H9 (cell line): Measurements from ENCODE around the gene SLC38A1. TPM values are rescaled to one million over a fixed set of nuclear protein-coding genes. Genes with fewer than 3 reads are reported as not detected.

ENCODE experiments used
- DNase-seq: peaks from one replicate; pipeline ENCODE4 v3.0.0-alpha.2; 2017
- H2AFZ ChIP-seq: one replicate; pipeline ENCODE4 v1.6.1; 2013; ENCODE audit warnings: mild to moderate bottlenecking, low read length, control low read depth, moderate library complexity
- H2AK5ac ChIP-seq: 2 replicates; pipeline ENCODE4 v1.6.1; 2013; ENCODE audit warnings: low read length, control low read depth, mixed read lengths; ENCODE audit not compliant: insufficient read length
- H2BK120ac ChIP-seq: one replicate; pipeline ENCODE4 v1.6.1; 2013; ENCODE audit warnings: low read depth, mild to moderate bottlenecking, low read length, control low read depth, inconsistent platforms; ENCODE audit not compliant: poor library complexity, severe bottlenecking
- H2BK12ac ChIP-seq: 2 replicates; pipeline ENCODE4 v1.6.1; 2013; ENCODE audit warnings: low read length, control low read depth, mixed read lengths, low read depth; ENCODE audit not compliant: insufficient read length
- H2BK15ac ChIP-seq: 2 replicates; pipeline ENCODE4 v1.6.1; 2013; ENCODE audit warnings: low read depth, low read length, control low read depth
- H2BK20ac ChIP-seq: one replicate; pipeline ENCODE4 v1.6.1; 2013; ENCODE audit warnings: low read depth, mild to moderate bottlenecking, low read length, control low read depth, inconsistent platforms; ENCODE audit not compliant: poor library complexity, severe bottlenecking
- H2BK5ac ChIP-seq: 2 replicates; pipeline ENCODE4 v1.6.1; 2013; ENCODE audit warnings: low read length, control low read depth, mixed read lengths; ENCODE audit not compliant: insufficient read length
- H3K14ac ChIP-seq: 2 replicates; pipeline ENCODE4 v1.6.1; 2013; ENCODE audit warnings: low read length, control low read depth; ENCODE audit not compliant: insufficient read depth
- H3K18ac ChIP-seq: 2 replicates; pipeline ENCODE4 v1.6.1; 2013; ENCODE audit warnings: low read depth, mild to moderate bottlenecking, mixed read lengths, low read length, control low read depth; ENCODE audit not compliant: insufficient read length
- H3K23ac ChIP-seq: 2 replicates; pipeline ENCODE4 v1.6.1; 2013; ENCODE audit warnings: low read length, control low read depth, mixed read lengths, low read depth; ENCODE audit not compliant: insufficient read length
- H3K23me2 ChIP-seq: 2 replicates; pipeline ENCODE4 v1.6.1; 2013; ENCODE audit warnings: low read depth, mild to moderate bottlenecking, mixed read lengths, low read length, control low read depth; ENCODE audit not compliant: insufficient read length, poor library complexity, severe bottlenecking
- H3K27ac ChIP-seq: 2 replicates; pipeline ENCODE4 v1.5.1; 2013; ENCODE audit warnings: low read length, control low read depth, mixed read lengths, low read depth; ENCODE audit not compliant: insufficient read length
- H3K27me3 ChIP-seq: 2 replicates; pipeline ENCODE4 v1.6.1; 2013; ENCODE audit warnings: low read length, control low read depth, inconsistent platforms; ENCODE audit not compliant: insufficient read depth
- H3K4ac ChIP-seq: 2 replicates; pipeline ENCODE4 v1.6.1; 2013; ENCODE audit warnings: low read depth, mild to moderate bottlenecking, control low read depth, inconsistent platforms, low read length, moderate library complexity
- H3K4me1 ChIP-seq: 2 replicates; pipeline ENCODE4 v1.6.1; 2013; ENCODE audit warnings: low read length, control low read depth, inconsistent platforms; ENCODE audit not compliant: insufficient read depth
- H3K4me2 ChIP-seq: 2 replicates; pipeline ENCODE4 v1.6.1; 2013; ENCODE audit warnings: low read length, control low read depth, mixed read lengths; ENCODE audit not compliant: insufficient read length, insufficient read depth
- H3K56ac ChIP-seq: 2 replicates; pipeline ENCODE4 v1.6.1; 2013; ENCODE audit warnings: low read depth, mild to moderate bottlenecking, mixed read lengths, low read length, control low read depth; ENCODE audit not compliant: insufficient read length
- H3K79me1 ChIP-seq: 2 replicates; pipeline ENCODE4 v1.6.1; 2013; ENCODE audit warnings: low read depth, mild to moderate bottlenecking, moderate library complexity, low read length, control low read depth, inconsistent platforms; ENCODE audit not compliant: insufficient read depth, poor library complexity, severe bottlenecking
- H3K79me2 ChIP-seq: 2 replicates; pipeline ENCODE4 v1.6.1; 2013; ENCODE audit warnings: low read length, control low read depth, inconsistent platforms; ENCODE audit not compliant: insufficient read depth
- H3K9ac ChIP-seq: 2 replicates; pipeline ENCODE4 v1.6.1; 2013; ENCODE audit warnings: low read length, control low read depth, mixed read lengths; ENCODE audit not compliant: insufficient read length; ENCODE audit errors: extremely low read depth
- H3K9me3 ChIP-seq: one replicate; pipeline ENCODE4 v1.6.1; 2013; ENCODE audit warnings: low read depth, low read length, inconsistent platforms; ENCODE audit not compliant: control insufficient read depth
- H3T11ph ChIP-seq: one replicate; pipeline ENCODE4 v1.6.1; 2013; ENCODE audit warnings: mild to moderate bottlenecking, low read length, control low read depth, inconsistent platforms
- H4K20me1 ChIP-seq: one replicate; pipeline ENCODE4 v1.6.1; 2013; ENCODE audit not compliant: control insufficient read depth, insufficient read length, insufficient read depth
- H4K5ac ChIP-seq: 2 replicates; pipeline ENCODE4 v1.6.1; 2013; ENCODE audit warnings: low read depth, mild to moderate bottlenecking, mixed read lengths, low read length, control low read depth; ENCODE audit not compliant: insufficient read length
- H4K8ac ChIP-seq: replicated peaks from 2 replicates; pipeline ENCODE4 v1.6.1; 2013; ENCODE audit warnings: low read length, control low read depth, mixed read lengths, low read depth; ENCODE audit not compliant: insufficient read length
- H4K91ac ChIP-seq: 2 replicates; pipeline ENCODE4 v1.6.1; 2013; ENCODE audit warnings: low read depth, mild to moderate bottlenecking, moderate library complexity, mixed read lengths, low read length, control low read depth; ENCODE audit not compliant: insufficient read length
- H3K27ac Mint-ChIP-seq, 3 experiments: 2 replicates in 2 of 3; 3 replicates in 1 of 3; pipeline ENCODE4 v1.8.0; 2020 to 2021; ENCODE audit warnings: mixed read lengths in 3 of 3, mild to moderate bottlenecking in 1 of 3, moderate library complexity in 1 of 3
- H3K27me3 Mint-ChIP-seq: 2 replicates; pipeline ENCODE4 v1.8.0; 2021; ENCODE audit warnings: low read depth, mild to moderate bottlenecking, moderate library complexity, mixed read lengths
- H3K36me3 Mint-ChIP-seq, 3 experiments: 2 replicates in 2 of 3; 3 replicates in 1 of 3; pipeline ENCODE4 v1.8.0; 2020 to 2021; ENCODE audit warnings: low read depth in 3 of 3, mixed read lengths in 3 of 3; ENCODE audit not compliant: insufficient read depth in 1 of 3
- H3K4me1 Mint-ChIP-seq, 2 experiments: 2 replicates each; pipeline ENCODE4 v1.8.0; 2020; ENCODE audit warnings: mixed read lengths in 2 of 2
- H3K4me3 Mint-ChIP-seq, 2 experiments: 2 replicates in 1 of 2; 3 replicates in 1 of 2; pipeline ENCODE4 v1.8.0; 2020 to 2021; ENCODE audit warnings: mild to moderate bottlenecking in 2 of 2, mixed read lengths in 2 of 2, moderate library complexity in 1 of 2
- H3K9me3 Mint-ChIP-seq, 2 experiments: 2 replicates in 1 of 2; 3 replicates in 1 of 2; pipeline ENCODE4 v1.8.0; 2020; ENCODE audit warnings: mild to moderate bottlenecking in 2 of 2, mixed read lengths in 2 of 2, moderate library complexity in 1 of 2
- CTCF ChIP-seq: fragments of 200-600 bp; sonication (generic); conservative IDR thresholded peaks from 3 replicates; pipeline ENCODE4 v1.8.0; 2021; ENCODE audit warnings: antibody characterized with exemption, mild to moderate bottlenecking
- WGBS: extraction: QIAGEN DNeasy Blood & Tissue Kit; methylation state at CpG from one replicate; pipeline ENCODE4 v1.1.7; 2013; ENCODE audit warnings: missing lambda C conversion rate, low lambda C conversion rate, mixed read lengths; ENCODE audit not compliant: insufficient read length; ENCODE audit errors: extremely low coverage; 5-methylcytosine and 5-hydroxymethylcytosine counted together
- total RNA-seq: library from RNA; stranded (reverse); gene quantifications from 2 replicates; pipeline ENCODE4 v1.2.1, GENCODE V29; 2021

SLC38A1 gene
- total RNA-seq, 1 experiment from 2014 or later, result 216 TPM

- Histone ChIP-seq H4K20me1 (no peaks in the 10 kb centered on the region), H2AFZ (no peak overlapping the region), H4K91ac (no peak overlapping the region), H4K8ac (no peak overlapping the region), H3T11ph (no peak overlapping the region), H3K4me2 (peak overlapping the region; percentile 83), H2BK12ac (no peak overlapping the region), H3K4ac (no peak overlapping the region), H3K4me1 (peaks cover 25% of the 10 kb centered on the region), H3K14ac (no peak overlapping the region), H4K5ac (no peak overlapping the region), H3K27ac (peak overlapping the region; percentile 83), H3K9ac (no peak overlapping the region), H3K23ac (no peak overlapping the region), H3K27me3 (no peaks in the 10 kb centered on the region), H2AK5ac (no peak overlapping the region), H2BK5ac (no peak overlapping the region), H2BK15ac (no peak overlapping the region), H3K23me2 (peaks cover 7% of the 10 kb centered on the region), H3K79me1 (peaks cover 3% of the 10 kb centered on the region), H3K56ac (no peak overlapping the region), H3K18ac (no peak overlapping the region), H3K9me3 (no peaks in the 10 kb centered on the region), H3K79me2 (peaks cover 88% of the 10 kb centered on the region), H2BK120ac (no peak overlapping the region), H2BK20ac (no peak overlapping the region)
- no peak overlapping the region; a peak in 4 of 7 replicates for H3K27ac Mint-ChIP-seq
- H3K4me1 Mint-ChIP-seq, result peaks cover 28 to 32% of the 10 kb centered on the region in 2 experiments
- H3K9me3 Mint-ChIP-seq, result peaks cover 0 to 4% of the 10 kb centered on the region in 2 experiments; a peak in 1 of 5 replicates
- H3K4me3 Mint-ChIP-seq, result peak overlapping the region in 1 of 2 experiments; percentile 25; a peak in 3 of 5 replicates
- H3K36me3 Mint-ChIP-seq, result peaks cover 14 to 17% (median 16%) of the 10 kb centered on the region in 3 experiments; a peak in 6 of 7 replicates
- no CpG with 5 or more reads among the region's 2 CpGs for WGBS
- no peak for DNase-seq
- no peaks in the 10 kb centered on the region for H3K27me3 Mint-ChIP-seq
- no peak for TF ChIP-seq CTCF
These were observed 7.2 kb downstream of the SLC38A1 start for GRCh38 chr12:46261646-46262045.
